Esophagus muscularis mucosa (tissue), 4 donors: ENCODE data around the gene TMEM17. TPM values are rescaled to one million over a fixed set of nuclear protein-coding genes. Genes with fewer than 3 reads are reported as not detected.
A peak's percentile ranks its signal among the peaks of the same experiment; 100 is the strongest.

Source experiments
- DNase-seq: peaks from one replicate; pipeline ENCODE4 v3.0.0-alpha.2; 2017; ENCODE audit errors: extremely low spot score
- H3K27ac ChIP-seq, 4 donors: fragments of 200-600 bp; sonication (generic); replicated peaks in 1 of 4; 1 replicate in 3 of 4; 2 replicates in 1 of 4; pipeline ENCODE4 v1.5.1; 2016 to 2019; ENCODE audit warnings: mild to moderate bottlenecking in 1 of 4
- H3K27me3 ChIP-seq, 4 donors: fragments of 200-600 bp; sonication (generic); one replicate each; pipeline versions ENCODE4 v1.5.1 to v1.6.0; 2016 to 2019
- H3K36me3 ChIP-seq, 4 donors: fragments of 200-600 bp; sonication (generic); one replicate each; pipeline ENCODE4 v1.5.1; 2016 to 2019
- H3K4me1 ChIP-seq, 4 donors: fragments of 200-600 bp; sonication (generic); one replicate each; pipeline ENCODE4 v1.5.1; 2016 to 2019
- H3K4me3 ChIP-seq, 4 donors: fragments of 200-600 bp; sonication (generic); 1 replicate in 2 of 4; 2 replicates in 2 of 4; pipeline ENCODE4 v1.5.1; 2016 to 2019; ENCODE audit warnings: mild to moderate bottlenecking in 4 of 4, moderate library complexity in 1 of 4
- H3K9me3 ChIP-seq, 4 donors: fragments of 200-600 bp; sonication (generic); 1 replicate in 3 of 4; 2 replicates in 1 of 4; pipeline ENCODE4 v1.5.1; 2016 to 2019
- EP300 ChIP-seq: sonication (generic); formaldehyde crosslinking; IDR thresholded peaks from one replicate; pipeline ENCODE4 v1.6.1; 2017; ENCODE audit warnings: antibody characterized with exemption
- POLR2A ChIP-seq: fragments of 450-650 bp; IDR thresholded peaks from one replicate; pipeline ENCODE4 v1.6.1; 2017; ENCODE audit warnings: antibody characterized with exemption, moderate library complexity, mild to moderate bottlenecking, low read depth
- POLR2AphosphoS5 ChIP-seq, 2 donors: sonication (generic); formaldehyde crosslinking; IDR thresholded peaks; one replicate each; pipeline ENCODE4 v1.6.1; 2017; ENCODE audit warnings: antibody characterized with exemption in 2 of 2
- WGBS: methylation state at CpG from one replicate; pipeline ENCODE4 v1.1.5; 2018; 5-methylcytosine and 5-hydroxymethylcytosine counted together
- intact Hi-C: fragments of 100-400 bp; cut with DNase I; formaldehyde crosslinking; loops from one replicate; pipeline ENCODE4 v1.15.1; 2023
- total RNA-seq, 4 donors: library from RNA; depleted of rRNA; stranded (reverse); fragments of >200 nt; gene quantifications; one replicate each; pipeline versions ENCODE4 v1.1.0 to v1.2.1, GENCODE V29; 2016
- TF ChIP-seq, protein P1 (sequence below), 3 experiments: fragments of 200-600 bp in 2 of 3; fragments of 450-650 bp in 1 of 3; sonication (generic) in 2 of 3; IDR thresholded peaks; one replicate each; pipeline ENCODE4 v1.5.1; 2017 to 2019; ENCODE audit warnings: antibody characterized with exemption in 3 of 3, mild to moderate bottlenecking in 2 of 3, moderate library complexity in 1 of 3

Gene TMEM17
- total RNA-seq, 4 donors from 2014 or later = 1.9 to 3.8 (median 2.4) TPM

DNA sequence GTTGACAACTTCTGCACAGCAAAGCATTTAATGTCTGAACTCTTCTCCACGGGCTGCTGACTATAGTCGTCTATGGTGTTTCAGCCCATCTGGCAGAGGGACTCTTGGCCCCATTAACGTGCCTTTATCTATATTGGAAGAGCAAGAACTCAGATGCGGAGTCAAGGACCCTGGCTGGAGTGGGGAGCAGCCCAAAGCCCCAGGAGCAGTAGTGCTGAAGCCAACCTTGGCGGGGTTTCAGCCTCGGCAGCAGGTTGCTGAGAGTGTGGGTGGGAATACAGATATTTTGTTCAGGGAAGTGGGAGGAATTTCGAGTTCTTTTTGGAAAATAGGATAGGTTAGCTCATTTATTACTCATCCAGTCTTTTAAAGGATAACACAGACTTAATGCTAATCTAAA is 34.2 kb downstream of the TMEM17 start:
- Histone ChIP-seq H3K9me3 (no peaks in the 10 kb centered on the region), H3K36me3 (no peaks in the 10 kb centered on the region), H3K27me3 (no peaks in the 10 kb centered on the region), H3K4me3 (no peak overlapping the region), H3K4me1 (peaks cover 31 to 95% (median 90%) of the 10 kb centered on the region in 4 donors), H3K27ac (peak overlapping the region in 2 of 4 donors; percentile 3 to 34)
- intact Hi-C loops = no loop called here
- TF ChIP-seq POLR2A = no peak
- no peak for TF ChIP-seq EP300
- TF ChIP-seq, protein P1, sequence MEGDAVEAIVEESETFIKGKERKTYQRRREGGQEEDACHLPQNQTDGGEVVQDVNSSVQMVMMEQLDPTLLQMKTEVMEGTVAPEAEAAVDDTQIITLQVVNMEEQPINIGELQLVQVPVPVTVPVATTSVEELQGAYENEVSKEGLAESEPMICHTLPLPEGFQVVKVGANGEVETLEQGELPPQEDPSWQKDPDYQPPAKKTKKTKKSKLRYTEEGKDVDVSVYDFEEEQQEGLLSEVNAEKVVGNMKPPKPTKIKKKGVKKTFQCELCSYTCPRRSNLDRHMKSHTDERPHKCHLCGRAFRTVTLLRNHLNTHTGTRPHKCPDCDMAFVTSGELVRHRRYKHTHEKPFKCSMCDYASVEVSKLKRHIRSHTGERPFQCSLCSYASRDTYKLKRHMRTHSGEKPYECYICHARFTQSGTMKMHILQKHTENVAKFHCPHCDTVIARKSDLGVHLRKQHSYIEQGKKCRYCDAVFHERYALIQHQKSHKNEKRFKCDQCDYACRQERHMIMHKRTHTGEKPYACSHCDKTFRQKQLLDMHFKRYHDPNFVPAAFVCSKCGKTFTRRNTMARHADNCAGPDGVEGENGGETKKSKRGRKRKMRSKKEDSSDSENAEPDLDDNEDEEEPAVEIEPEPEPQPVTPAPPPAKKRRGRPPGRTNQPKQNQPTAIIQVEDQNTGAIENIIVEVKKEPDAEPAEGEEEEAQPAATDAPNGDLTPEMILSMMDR (IDR thresholded peaks at IDR 0.05) = no peak
- TF ChIP-seq POLR2AphosphoS5 (IDR thresholded peaks at IDR 0.05) = no peak
- 57% methylated on average over 7 of the region's 7 CpGs for WGBS
- no peak for DNase-seq

DNA sequence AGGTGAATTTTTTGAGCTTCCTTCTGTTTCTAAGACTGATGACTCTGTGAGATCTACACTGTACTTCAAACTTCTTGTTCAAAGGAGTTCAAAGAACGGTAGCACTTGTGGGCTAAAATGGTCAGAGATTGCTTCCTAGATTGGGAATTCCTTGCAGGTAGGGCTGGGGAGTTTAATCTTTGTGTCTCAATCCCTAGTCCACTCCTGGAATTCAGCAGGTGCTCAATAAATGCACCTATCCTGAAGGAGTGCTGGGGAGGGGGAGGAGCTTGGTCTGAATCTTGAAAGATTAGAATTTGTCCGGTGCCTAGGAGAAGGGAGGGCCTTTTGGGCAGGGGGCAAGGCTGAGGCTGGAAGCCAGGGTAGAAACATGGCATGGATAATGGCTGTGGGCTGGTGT is 34.6 kb downstream of the TMEM17 start:
- TF ChIP-seq, protein P1 (IDR thresholded peaks at IDR 0.05) = no peak
- no peak for TF ChIP-seq POLR2AphosphoS5 (IDR thresholded peaks at IDR 0.05)
- TF ChIP-seq POLR2A = no peak
- no peak for TF ChIP-seq EP300

DNA sequence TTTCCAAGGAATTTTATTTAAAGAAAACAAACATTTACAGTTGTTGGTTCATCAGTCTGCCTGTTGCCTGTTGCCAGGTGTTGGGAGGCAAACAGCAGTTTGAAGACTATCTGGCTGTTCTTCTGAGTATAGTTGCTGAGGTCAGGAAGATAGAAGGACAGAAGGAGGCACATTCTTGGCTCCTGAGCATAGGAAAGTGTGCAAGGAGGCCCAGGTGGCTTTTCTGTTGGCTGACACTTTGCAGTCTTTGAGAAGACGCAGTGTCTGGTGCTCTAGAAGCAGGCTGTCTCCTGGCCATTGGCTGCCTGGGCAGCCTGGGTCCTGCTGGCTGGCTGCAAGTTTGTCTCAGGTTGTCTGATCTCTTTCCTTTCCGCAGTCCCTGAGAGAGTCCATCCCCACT is 36.4 kb downstream of the TMEM17 start:
- TF ChIP-seq EP300 = no peak
- Histone ChIP-seq H3K27ac (peak overlapping the region in 1 of 4 donors; percentile 10), H3K4me1 (peaks cover 14 to 84% (median 79%) of the 10 kb centered on the region in 4 donors), H3K36me3 (no peaks in the 10 kb centered on the region), H3K27me3 (no peaks in the 10 kb centered on the region), H3K9me3 (no peaks in the 10 kb centered on the region), H3K4me3 (no peak overlapping the region)
- 93% methylated on average over 2 of the region's 2 CpGs for WGBS
- intact Hi-C loops = loop anchor here (5.0 kb wide), 1 partner anchor 33 kb away; no protein-coding TSS in a partner anchor
- DNase-seq = no peak

More for the DNA sequence above, 34.6 kb downstream of the TMEM17 start:
- H3K4me1 ChIP-seq = peaks cover 31 to 95% (median 90%) of the 10 kb centered on the region in 4 donors
- no peak overlapping the region for H3K4me3 ChIP-seq
- peak overlapping the region in 2 of 4 donors; percentile 3 to 34 for H3K27ac ChIP-seq
- intact Hi-C loops = no loop called here
- no peaks in the 10 kb centered on the region for H3K9me3 ChIP-seq
- no peak for DNase-seq
- H3K27me3 ChIP-seq = no peaks in the 10 kb centered on the region
- no peaks in the 10 kb centered on the region for H3K36me3 ChIP-seq
- 91% methylated on average over 2 of the region's 2 CpGs for WGBS

DNA sequence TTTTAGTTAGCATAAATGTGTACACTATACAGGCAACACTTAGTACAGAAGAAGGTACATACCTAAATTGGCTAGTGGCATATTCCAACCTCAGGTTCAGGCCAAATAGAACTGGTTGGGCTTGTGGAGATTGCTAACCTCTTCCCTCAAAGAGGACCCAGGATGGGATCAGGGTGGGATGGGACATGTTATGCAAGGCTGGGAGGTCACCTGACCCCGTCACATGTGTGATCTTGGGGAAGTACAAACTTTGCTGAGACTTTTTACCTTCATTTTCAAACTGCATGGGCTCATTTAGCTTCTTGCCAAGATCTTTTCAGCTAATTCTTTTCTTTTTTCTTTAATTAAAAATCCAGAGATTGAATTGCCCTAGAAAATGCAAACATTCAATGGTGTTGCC is 36.9 kb downstream of the TMEM17 start:
- peaks cover 13 to 80% (median 75%) of the 10 kb centered on the region in 4 donors for H3K4me1 ChIP-seq

DNA sequence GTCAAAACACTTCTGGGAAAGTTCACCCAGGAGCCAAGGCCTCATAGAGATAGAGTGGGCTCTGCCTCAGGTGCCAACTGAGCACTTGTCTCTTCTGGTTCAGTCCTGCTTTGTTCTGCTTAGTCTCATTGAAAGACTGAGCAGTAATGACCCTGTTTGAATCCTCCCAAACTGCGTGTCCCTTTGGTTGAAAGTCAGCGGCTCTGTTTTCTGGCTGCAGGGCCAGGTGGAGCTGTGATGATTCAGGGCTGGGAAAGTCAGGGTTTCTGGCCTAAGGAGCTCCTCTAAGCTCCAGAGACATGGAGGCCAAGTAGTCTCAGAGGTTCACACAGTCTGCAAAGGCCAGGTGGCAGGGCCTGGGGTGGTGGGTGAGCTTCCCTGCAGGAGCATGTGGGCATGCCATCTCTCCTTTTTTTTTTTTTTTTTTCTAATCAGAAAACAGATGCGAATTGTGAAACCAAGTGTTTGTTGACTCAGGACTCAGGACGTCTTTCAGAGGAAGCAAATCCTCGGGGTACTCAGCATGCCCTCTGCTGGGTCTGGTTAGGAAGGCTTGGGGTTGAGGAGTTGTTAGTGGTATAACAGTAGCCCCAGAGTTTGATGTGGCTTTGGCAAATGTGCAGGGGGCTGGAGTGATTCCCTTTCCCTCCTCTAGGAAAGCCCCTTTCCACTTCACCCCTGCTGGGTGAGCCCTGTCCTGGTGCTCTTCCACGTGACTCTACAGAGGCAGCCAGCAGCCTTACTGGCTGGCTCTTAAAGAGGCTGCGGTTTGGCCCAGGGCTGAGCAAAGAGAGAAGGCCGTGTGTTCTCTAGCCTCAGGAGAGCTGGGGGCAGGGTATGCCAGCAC is 38.3 kb downstream of the TMEM17 start:
- DNase-seq = no peak
- WGBS = 91% methylated on average over 4 of the region's 8 CpGs

More for the DNA sequence above, 36.9 kb downstream of the TMEM17 start:
- 81% methylated on average over 1 of the region's 1 CpG for WGBS
- DNase-seq = no peak
- no peaks in the 10 kb centered on the region for H3K36me3 ChIP-seq
- no peak overlapping the region for H3K27ac ChIP-seq
- H3K9me3 ChIP-seq = no peaks in the 10 kb centered on the region
- H3K27me3 ChIP-seq = no peaks in the 10 kb centered on the region
- TF ChIP-seq, protein P1 (IDR thresholded peaks at IDR 0.05) = no peak
- TF ChIP-seq POLR2A (no peak), EP300 (no peak), POLR2AphosphoS5 (IDR thresholded peaks at IDR 0.05) (no peak)
- intact Hi-C loops = loop anchor here (5.0 kb wide), 1 partner anchor 33 kb away; no protein-coding TSS in a partner anchor
- no peak overlapping the region for H3K4me3 ChIP-seq

More for the DNA sequence above, 38.3 kb downstream of the TMEM17 start:
- H3K4me3 ChIP-seq = no peak overlapping the region
- TF ChIP-seq EP300 (no peak), POLR2AphosphoS5 (IDR thresholded peaks at IDR 0.05) (no peak), POLR2A (no peak)
- TF ChIP-seq, protein P1 (IDR thresholded peaks at IDR 0.05) = no peak
- H3K9me3 ChIP-seq = no peaks in the 10 kb centered on the region
- H3K36me3 ChIP-seq = no peaks in the 10 kb centered on the region
- intact Hi-C loops = loop anchor here (5.0 kb wide), 1 partner anchor 35 kb away; no protein-coding TSS in a partner anchor
- peaks cover 8 to 67% (median 61%) of the 10 kb centered on the region in 4 donors for H3K4me1 ChIP-seq
- H3K27me3 ChIP-seq = no peaks in the 10 kb centered on the region
- H3K27ac ChIP-seq = peak overlapping the region; percentile 24 to 53 (median 26)
